SK-N-SH (cell line): ENCODE data around the gene DSCAM. TPM values are rescaled to one million over a fixed set of nuclear protein-coding genes. Genes with fewer than 3 reads are reported as not detected.

Source experiments
- CTCF ChIA-PET: fragments of 300-600, 350-600 bp; formaldehyde crosslinking; extraction: SDS; loops from one replicate; lab custom pipeline; 2021; lab: Yijun Ruan, JAX
- POLR2A ChIA-PET: fragments of 350-600 bp; sonication (Branson Sonifier 250); formaldehyde crosslinking; extraction: SDS; loops from one replicate; lab custom pipeline; 2020; ENCODE audit warnings: antibody characterized with exemption, inconsistent platforms; lab: Yijun Ruan, JAX
- DNase-seq: peaks from one replicate; pipeline ENCODE4 v3.0.0; 2012
- H2AFZ ChIP-seq: fragments of 200-600 bp; sonication (generic); 2 replicates; pipeline ENCODE4 v1.8.1; 2016; ENCODE audit warnings: antibody characterized with exemption, mild to moderate bottlenecking, low read depth
- H3F3A ChIP-seq: fragments of 200-600 bp; sonication (generic); replicated peaks from 2 replicates; pipeline ENCODE3; 2016; ENCODE audit warnings: antibody characterized with exemption, mild to moderate bottlenecking; ENCODE audit not compliant: insufficient read depth
- H3K27ac ChIP-seq, 2 experiments: fragments of 200-500 bp in 1 of 2; fragments of 200-600 bp in 1 of 2; sonication (Bioruptor generic) in 1 of 2; sonication (generic), shearing (Covaris generic) in 1 of 2; 2 replicates each; pipeline versions ENCODE4 v1.5.1 to v1.6.1; 2014 to 2016; ENCODE audit warnings: low read depth in 2 of 2, inconsistent platforms in 1 of 2, low read length in 1 of 2, mild to moderate bottlenecking in 1 of 2, mixed read lengths in 1 of 2
- H3K27me3 ChIP-seq: fragments of 200-600 bp; sonication (generic), shearing (Covaris generic); 2 replicates; pipeline ENCODE4 v1.6.1; 2016; ENCODE audit warnings: mixed run types; ENCODE audit not compliant: insufficient read depth
- H3K36me3 ChIP-seq, 2 experiments: fragments of 200-500 bp in 1 of 2; fragments of 200-600 bp in 1 of 2; sonication (Bioruptor generic) in 1 of 2; sonication (generic) in 1 of 2; replicated peaks in 1 of 2; 2 replicates each; pipeline versions ENCODE3 to v1.5.1; 2014 to 2016; ENCODE audit warnings: low read length in 1 of 2, mild to moderate bottlenecking in 1 of 2; ENCODE audit not compliant: insufficient read depth in 2 of 2, control insufficient read depth in 1 of 2
- H3K4me1 ChIP-seq, 2 experiments: fragments of 200-500 bp in 1 of 2; fragments of 200-600 bp in 1 of 2; sonication (Bioruptor generic) in 1 of 2; sonication (generic), shearing (Covaris generic) in 1 of 2; 2 replicates each; pipeline versions ENCODE4 v1.5.1 to v1.6.1; 2014 to 2016; ENCODE audit warnings: low read depth in 1 of 2, low read length in 1 of 2, mixed run types in 1 of 2; ENCODE audit not compliant: insufficient read depth in 2 of 2, control insufficient read depth in 1 of 2
- H3K4me2 ChIP-seq: fragments of 200-600 bp; sonication (generic), shearing (Covaris generic); 2 replicates; pipeline ENCODE4 v1.6.1; 2017; ENCODE audit warnings: mixed run types
- H3K4me3 ChIP-seq, 2 experiments: fragments of 200-500 bp in 1 of 2; fragments of 200-600 bp in 1 of 2; sonication (Bioruptor generic) in 1 of 2; sonication (generic), shearing (Covaris generic) in 1 of 2; 2 replicates each; pipeline versions ENCODE4 v1.5.1 to v1.8.1; 2014 to 2016; ENCODE audit warnings: low read depth in 2 of 2, inconsistent platforms in 1 of 2, low read length in 1 of 2, mild to moderate bottlenecking in 1 of 2, mixed read lengths in 1 of 2, moderate library complexity in 1 of 2
- H3K79me2 ChIP-seq: fragments of 200-600 bp; sonication (generic); 2 replicates; pipeline ENCODE4 v1.8.1; 2017; ENCODE audit warnings: mild to moderate bottlenecking; ENCODE audit not compliant: insufficient read depth
- H3K9ac ChIP-seq: fragments of 200-600 bp; sonication (generic); 2 replicates; pipeline ENCODE4 v1.6.1; 2017; ENCODE audit warnings: mixed run types
- H3K9me2 ChIP-seq: fragments of 200-600 bp; sonication (generic); 2 replicates; pipeline ENCODE4 v1.6.1; 2017; ENCODE audit warnings: mixed run types
- H3K9me3 ChIP-seq: fragments of 200-600 bp; sonication (generic); 2 replicates; pipeline ENCODE4 v1.6.1; 2017; ENCODE audit warnings: mixed run types, mild to moderate bottlenecking, moderate library complexity
- H4K20me1 ChIP-seq: fragments of 200-600 bp; sonication (generic); 2 replicates; pipeline ENCODE4 v1.6.1; 2017; ENCODE audit warnings: mild to moderate bottlenecking, mixed run types; ENCODE audit not compliant: insufficient read depth
- ELF1 ChIP-seq: IDR thresholded peaks from 2 replicates; pipeline ENCODE4 v1.4.0; 2012
- FOSL2 ChIP-seq: IDR thresholded peaks from 2 replicates; pipeline ENCODE4 v1.4.0; 2012; ENCODE audit warnings: low read depth, mild to moderate bottlenecking, moderate library complexity, borderline replicate concordance
- GABPA ChIP-seq: IDR thresholded peaks from 2 replicates; pipeline ENCODE4 v1.4.0; 2012; ENCODE audit warnings: low read depth, mild to moderate bottlenecking
- GATA2 ChIP-seq: sonication (generic); formaldehyde crosslinking; IDR thresholded peaks from 2 replicates; pipeline ENCODE4 v1.5.0; 2020; ENCODE audit warnings: mild to moderate bottlenecking, missing genetic modification reagents
- JUND ChIP-seq: IDR thresholded peaks from 2 replicates; pipeline ENCODE4 v1.4.0; 2012
- MAX ChIP-seq: IDR thresholded peaks from 2 replicates; pipeline ENCODE4 v1.4.0; 2012; ENCODE audit warnings: low read depth
- NFIC ChIP-seq: IDR thresholded peaks from 2 replicates; pipeline ENCODE4 v1.4.0; 2012; ENCODE audit warnings: borderline replicate concordance
- PBX3 ChIP-seq: IDR thresholded peaks from 2 replicates; pipeline ENCODE4; 2012
- RAD21 ChIP-seq: IDR thresholded peaks from 2 replicates; pipeline ENCODE4 v1.6.1; 2012; ENCODE audit warnings: mild to moderate bottlenecking, low read length
- RXRA ChIP-seq: IDR thresholded peaks from 2 replicates; pipeline ENCODE4 v1.4.0; 2012; ENCODE audit warnings: low read depth, mild to moderate bottlenecking, borderline replicate concordance
- SMC3 ChIP-seq: IDR thresholded peaks from 2 replicates; pipeline ENCODE4 v1.6.1; 2012; ENCODE audit warnings: low read depth, low read length, improper control_type of control experiment
- TEAD4 ChIP-seq: IDR thresholded peaks from 2 replicates; pipeline ENCODE4 v1.4.0; 2012; ENCODE audit warnings: mild to moderate bottlenecking, borderline replicate concordance; ENCODE audit not compliant: insufficient read depth
- USF1 ChIP-seq: IDR thresholded peaks from 2 replicates; pipeline ENCODE4 v1.4.0; 2012; ENCODE audit warnings: low read depth, borderline replicate concordance
- ZBTB33 ChIP-seq: IDR thresholded peaks from 2 replicates; pipeline ENCODE4 v1.4.0; 2012; ENCODE audit warnings: low read depth, borderline replicate concordance
- WGBS: methylation state at CpG from one replicate; pipeline ENCODE4 v1.1.6; 2017; ENCODE audit warnings: low lambda C conversion rate; 5-methylcytosine and 5-hydroxymethylcytosine counted together
- polyA plus RNA-seq, 3 experiments: library from polyadenylated mRNA; depleted of rRNA; stranded (reverse); fragments of >200 nt; gene quantifications; 2 replicates each; pipeline ENCODE4 v1.2.3, GENCODE V29; 2012

The DSCAM gene
- polyA plus RNA-seq, 1 of the 3 experiments (the other 2 are of a cell fraction) = not detected

GRCh38 chr21:40284409-40284808, 562.5 kb downstream of the DSCAM start:
- POLR2A ChIA-PET = no interaction called here
- H4K20me1 ChIP-seq = no peaks in the 10 kb centered on the region
- H3K79me2 ChIP-seq = no peaks in the 10 kb centered on the region
- no peaks in the 10 kb centered on the region for H3K36me3 ChIP-seq
- no peaks in the 10 kb centered on the region for H3K4me1 ChIP-seq
- H3K9ac ChIP-seq = no peak overlapping the region
- no peak overlapping the region for H3K4me2 ChIP-seq
- no peak for DNase-seq
- no peaks in the 10 kb centered on the region for H3F3A ChIP-seq
- no peak overlapping the region for H3K4me3 ChIP-seq
- no peaks in the 10 kb centered on the region for H3K27me3 ChIP-seq
- CTCF ChIA-PET = interaction anchor here (1.3 kb wide), 1 partner anchor 8 kb away, joined by 3 read pairs; no protein-coding TSS in a partner anchor
- no peak overlapping the region for H3K27ac ChIP-seq
- peaks cover 9% of the 10 kb centered on the region for H3K9me3 ChIP-seq
- 59% methylated on average over 4 of the region's 4 CpGs for WGBS
- H3K9me2 ChIP-seq = no peaks in the 10 kb centered on the region
- TF ChIP-seq JUND (no peak), USF1 (no peak), ZBTB33 (no peak), NFIC (no peak), TEAD4 (no peak), RAD21 (no peak), ELF1 (no peak), GATA2 (CRISPR knock-in tag) (no peak), GABPA (no peak), PBX3 (no peak), MAX (no peak)
- H2AFZ ChIP-seq = no peak overlapping the region

DNA sequence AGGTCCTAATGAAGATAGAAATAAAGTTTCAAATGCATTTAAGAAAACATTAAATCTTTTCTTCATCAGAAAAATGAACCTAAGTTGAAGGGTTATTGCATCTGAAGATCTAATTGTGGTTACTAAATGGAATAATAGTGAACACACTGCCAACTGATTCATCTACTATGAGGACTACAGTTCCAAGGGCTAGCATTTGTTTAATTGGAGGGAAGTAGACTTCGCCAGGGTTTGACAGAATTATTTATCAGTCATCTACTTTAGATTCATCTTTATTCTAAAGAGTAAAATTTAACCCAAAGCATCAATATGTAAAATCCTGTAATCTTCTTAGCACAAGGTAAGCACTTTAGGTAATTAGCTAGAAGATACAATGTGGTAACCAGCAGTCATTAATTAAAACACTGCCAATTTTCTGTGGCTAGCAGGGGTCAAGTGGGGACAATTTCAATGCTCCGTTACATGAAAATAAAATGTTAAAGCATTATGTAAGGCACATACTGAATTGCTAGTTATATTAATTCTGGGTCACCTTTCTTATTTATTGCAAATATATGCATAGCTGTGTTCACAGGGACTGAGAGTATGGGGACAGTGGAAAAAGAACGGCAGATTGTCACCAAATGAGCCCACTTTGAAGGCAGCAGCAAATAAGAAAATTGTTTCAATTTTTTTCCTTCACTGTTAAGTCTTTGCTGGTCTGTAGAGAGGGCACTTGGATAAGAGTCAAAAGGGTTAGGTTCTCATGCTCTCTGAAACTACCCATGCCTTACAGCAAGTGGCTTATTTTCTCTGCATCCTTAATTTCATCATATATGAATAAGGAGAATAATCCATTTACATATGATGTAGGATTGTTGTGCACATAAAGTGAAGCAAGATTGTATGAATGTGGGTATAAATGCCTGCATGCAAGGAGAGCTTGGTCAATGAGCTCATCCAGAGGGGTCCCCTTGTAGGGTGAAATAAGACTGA, 563.8 kb downstream of the DSCAM start:
- no peaks in the 10 kb centered on the region for H4K20me1 ChIP-seq
- H3K36me3 ChIP-seq = no peaks in the 10 kb centered on the region
- H3F3A ChIP-seq = no peaks in the 10 kb centered on the region
- peaks cover 9% of the 10 kb centered on the region for H3K9me3 ChIP-seq
- no peak overlapping the region for H3K4me3 ChIP-seq
- H2AFZ ChIP-seq = no peak overlapping the region
- H3K27ac ChIP-seq = no peak overlapping the region
- no peaks in the 10 kb centered on the region for H3K27me3 ChIP-seq
- WGBS = 18% methylated on average over 3 of the region's 3 CpGs
- TF ChIP-seq SMC3 (no peak), ELF1 (no peak), TEAD4 (no peak), FOSL2 (no peak), RXRA (no peak)
- TF ChIP-seq, all 33 proteins: peak for 0
- ChIA-PET CTCF (interaction anchor here (1.3 kb wide), 1 partner anchor 9 kb away, joined by 3 read pairs; no protein-coding TSS in a partner anchor), POLR2A (interaction anchor here (0.6 kb wide), 1 partner anchor 8 kb away, joined by 4 read pairs; no protein-coding TSS in a partner anchor)
- Histone ChIP-seq H3K9me2 (no peaks in the 10 kb centered on the region), H3K9ac (no peak overlapping the region), H3K79me2 (no peaks in the 10 kb centered on the region), H3K4me2 (no peak overlapping the region), H3K4me1 (no peaks in the 10 kb centered on the region)
- DNase-seq = no peak
